Cardiac muscle cell (in vitro differentiated cells and primary cell): ENCODE data around the gene LINC01488. TPM values are rescaled to one million over a fixed set of nuclear protein-coding genes. Genes with fewer than 3 reads are reported as not detected.

Experiments used
- DNase-seq, 2 donors: peaks; one replicate each; pipeline versions ENCODE4 v3.0.0 to v3.0.0-alpha.2; 2010 to 2017; ENCODE audit warnings: low read depth in 1 of 2, low spot score in 1 of 2
- H3K27ac ChIP-seq: fragments of 200-600 bp; sonication (generic); 2 replicates; pipeline ENCODE4 v1.5.1; 2016
- H3K27me3 ChIP-seq: fragments of 200-600 bp; sonication (generic); 2 replicates; pipeline ENCODE4 v1.6.0; 2016; ENCODE audit warnings: control low read depth
- H3K36me3 ChIP-seq: fragments of 200-600 bp; sonication (generic); 2 replicates; pipeline ENCODE4 v1.5.1; 2016; ENCODE audit warnings: control low read depth
- H3K4me1 ChIP-seq: fragments of 200-600 bp; sonication (generic); 2 replicates; pipeline ENCODE4 v1.8.1; 2017; ENCODE audit warnings: low read depth, mild to moderate bottlenecking, mixed run types
- H3K4me3 ChIP-seq: fragments of 200-600 bp; sonication (generic); 2 replicates; pipeline ENCODE4 v1.5.1; 2016; ENCODE audit warnings: mild to moderate bottlenecking
- H3K9me3 ChIP-seq: fragments of 200-600 bp; sonication (generic); 2 replicates; pipeline ENCODE4 v1.5.1; 2017; ENCODE audit warnings: low read depth, mild to moderate bottlenecking, control low read depth
- polyA plus RNA-seq: library from polyadenylated mRNA; unstranded; fragments of >200 nt; fragmentation: Nextera tagmentation; extraction: Ambion mirVana; gene quantifications from 2 replicates; pipeline ENCODE4 v1.2.1, GENCODE V29; 2016
- total RNA-seq: library from RNA; depleted of rRNA; stranded (reverse); fragments of >200 nt; gene quantifications from 2 replicates; pipeline ENCODE4 v1.2.3, GENCODE V29; 2016
- TF ChIP-seq, protein P1 (sequence below): IDR thresholded peaks from 2 replicates; pipeline ENCODE4 v1.5.1; 2012; ENCODE audit warnings: low read depth, mild to moderate bottlenecking, low read length

Gene LINC01488
- total and polyA plus RNA-seq, 2 experiments from 2014 or later = 1.1 to 1.6 TPM

DNA sequence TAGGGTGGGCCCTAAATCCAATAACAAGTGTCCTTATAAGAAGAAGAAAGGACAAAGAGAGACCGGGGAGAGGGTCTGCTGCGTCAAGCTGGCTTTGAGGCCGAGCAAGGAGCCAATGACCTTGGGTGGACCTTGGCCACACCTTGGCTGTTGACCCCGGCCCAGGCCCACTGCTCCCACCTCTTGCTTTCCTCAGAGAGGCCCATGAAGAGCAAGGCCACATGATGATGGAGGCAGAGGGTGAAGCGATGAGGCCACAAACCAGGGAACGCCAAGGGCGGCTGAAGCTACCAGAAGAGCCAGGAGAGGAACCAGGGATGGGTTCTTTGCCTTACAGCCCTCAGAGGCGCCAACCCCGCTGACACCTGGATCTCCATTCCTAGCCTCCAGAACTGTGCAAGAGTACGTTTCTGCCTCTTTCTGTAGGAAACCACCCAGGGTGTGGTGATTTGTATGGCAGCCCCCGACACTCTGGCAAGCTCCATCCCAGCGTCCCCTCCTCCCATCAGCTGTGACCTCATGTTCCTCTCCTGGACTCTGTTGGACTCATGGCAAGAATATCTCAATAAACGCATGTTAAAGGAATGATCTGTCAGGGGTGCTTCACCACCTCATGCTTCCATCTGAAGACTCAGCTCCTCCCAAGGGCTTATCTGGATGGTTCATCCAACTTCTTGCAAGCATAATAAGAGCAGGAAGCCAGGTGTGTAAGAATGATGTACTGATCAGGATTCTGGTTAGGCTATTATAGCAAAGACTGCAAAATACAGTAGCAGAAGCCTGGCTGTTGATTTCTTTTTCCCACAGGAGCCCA, 41.6 kb upstream of the LINC01488 start:
- DNase-seq = no peak
- Histone ChIP-seq H3K4me3 (no peak overlapping the region), H3K27ac (no peak overlapping the region), H3K27me3 (no peaks in the 10 kb centered on the region), H3K36me3 (no peaks in the 10 kb centered on the region), H3K4me1 (peaks cover 8% of the 10 kb centered on the region), H3K9me3 (no peaks in the 10 kb centered on the region)
- TF ChIP-seq, protein P1, sequence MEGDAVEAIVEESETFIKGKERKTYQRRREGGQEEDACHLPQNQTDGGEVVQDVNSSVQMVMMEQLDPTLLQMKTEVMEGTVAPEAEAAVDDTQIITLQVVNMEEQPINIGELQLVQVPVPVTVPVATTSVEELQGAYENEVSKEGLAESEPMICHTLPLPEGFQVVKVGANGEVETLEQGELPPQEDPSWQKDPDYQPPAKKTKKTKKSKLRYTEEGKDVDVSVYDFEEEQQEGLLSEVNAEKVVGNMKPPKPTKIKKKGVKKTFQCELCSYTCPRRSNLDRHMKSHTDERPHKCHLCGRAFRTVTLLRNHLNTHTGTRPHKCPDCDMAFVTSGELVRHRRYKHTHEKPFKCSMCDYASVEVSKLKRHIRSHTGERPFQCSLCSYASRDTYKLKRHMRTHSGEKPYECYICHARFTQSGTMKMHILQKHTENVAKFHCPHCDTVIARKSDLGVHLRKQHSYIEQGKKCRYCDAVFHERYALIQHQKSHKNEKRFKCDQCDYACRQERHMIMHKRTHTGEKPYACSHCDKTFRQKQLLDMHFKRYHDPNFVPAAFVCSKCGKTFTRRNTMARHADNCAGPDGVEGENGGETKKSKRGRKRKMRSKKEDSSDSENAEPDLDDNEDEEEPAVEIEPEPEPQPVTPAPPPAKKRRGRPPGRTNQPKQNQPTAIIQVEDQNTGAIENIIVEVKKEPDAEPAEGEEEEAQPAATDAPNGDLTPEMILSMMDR = no peak

DNA sequence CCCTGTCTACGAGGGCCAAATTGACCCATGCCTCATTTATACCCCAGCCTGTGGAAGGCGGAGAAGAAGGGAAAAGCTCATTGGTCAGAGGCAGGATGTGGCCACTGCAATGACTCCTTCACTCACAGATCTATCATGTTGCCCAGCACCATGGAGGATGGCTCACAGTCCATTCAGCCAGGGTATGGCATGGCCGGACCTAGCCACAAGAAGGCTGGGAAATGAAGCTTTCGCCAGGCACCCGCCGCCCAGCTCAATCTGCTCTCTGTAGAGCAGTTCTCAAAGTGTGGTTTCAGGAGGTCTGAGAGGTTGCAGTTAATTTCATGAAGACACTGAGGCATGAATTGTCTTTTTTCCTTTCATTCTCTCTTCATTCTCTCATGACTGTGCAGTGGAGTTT, 40.6 kb upstream of the LINC01488 start:
- no peaks in the 10 kb centered on the region for H3K27me3 ChIP-seq
- peaks cover 8% of the 10 kb centered on the region for H3K4me1 ChIP-seq
- no peak overlapping the region for H3K27ac ChIP-seq
- no peaks in the 10 kb centered on the region for H3K36me3 ChIP-seq
- DNase-seq = no peak
- H3K4me3 ChIP-seq = no peak overlapping the region
- no peaks in the 10 kb centered on the region for H3K9me3 ChIP-seq
- TF ChIP-seq, protein P1 = no peak

GRCh38 chr11:69442012-69442806, 39.3 kb upstream of the LINC01488 start:
- Histone ChIP-seq H3K27ac (no peak overlapping the region), H3K36me3 (no peaks in the 10 kb centered on the region), H3K4me3 (no peak overlapping the region), H3K4me1 (peaks cover 4% of the 10 kb centered on the region), H3K27me3 (no peaks in the 10 kb centered on the region), H3K9me3 (no peaks in the 10 kb centered on the region)
- TF ChIP-seq, protein P1 = no peak
- no peak for DNase-seq

DNA sequence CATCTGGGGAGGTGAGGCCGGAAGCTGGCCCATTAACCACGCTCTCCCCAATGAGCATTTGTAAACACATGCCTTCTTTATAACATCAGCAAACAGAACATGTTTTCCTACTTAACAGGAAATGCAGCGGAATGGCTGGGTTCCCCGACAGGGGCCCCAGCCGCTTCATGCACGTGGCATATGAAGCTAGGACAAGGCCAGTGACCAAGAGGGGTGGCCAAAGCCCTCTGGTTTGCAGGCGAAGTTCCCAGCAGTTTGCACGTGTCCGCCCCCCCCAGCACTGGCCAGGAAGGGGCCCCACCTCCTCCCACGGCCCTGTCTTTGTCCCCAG, 38.7 kb upstream of the LINC01488 start:
- TF ChIP-seq, protein P1 = no peak
- H3K4me1 ChIP-seq = peaks cover 3% of the 10 kb centered on the region
- DNase-seq = no peak

GRCh38 chr11:69443138-69443967, 38.1 kb upstream of the LINC01488 start:
- H3K27ac ChIP-seq = no peak overlapping the region
- H3K4me1 ChIP-seq = peaks cover 3% of the 10 kb centered on the region
- peak; percentile 94 to 95 for DNase-seq
- no peaks in the 10 kb centered on the region for H3K36me3 ChIP-seq
- TF ChIP-seq, protein P1 = no peak
- peak overlapping the region; percentile 7 for H3K4me3 ChIP-seq
- H3K27me3 ChIP-seq = no peaks in the 10 kb centered on the region
- H3K9me3 ChIP-seq = no peaks in the 10 kb centered on the region

More for the DNA sequence above, 38.7 kb upstream of the LINC01488 start:
- Histone ChIP-seq H3K9me3 (no peaks in the 10 kb centered on the region), H3K27me3 (no peaks in the 10 kb centered on the region), H3K36me3 (no peaks in the 10 kb centered on the region), H3K27ac (no peak overlapping the region), H3K4me3 (no peak overlapping the region)
